Measurements from ENCODE around the gene CST6.
"Not testable (repeated sequence)": the region's sequence is repeated elsewhere in the genome, so short reads cannot be mapped to it uniquely, and the experiment has no call there.

CST6 gene

DNA sequence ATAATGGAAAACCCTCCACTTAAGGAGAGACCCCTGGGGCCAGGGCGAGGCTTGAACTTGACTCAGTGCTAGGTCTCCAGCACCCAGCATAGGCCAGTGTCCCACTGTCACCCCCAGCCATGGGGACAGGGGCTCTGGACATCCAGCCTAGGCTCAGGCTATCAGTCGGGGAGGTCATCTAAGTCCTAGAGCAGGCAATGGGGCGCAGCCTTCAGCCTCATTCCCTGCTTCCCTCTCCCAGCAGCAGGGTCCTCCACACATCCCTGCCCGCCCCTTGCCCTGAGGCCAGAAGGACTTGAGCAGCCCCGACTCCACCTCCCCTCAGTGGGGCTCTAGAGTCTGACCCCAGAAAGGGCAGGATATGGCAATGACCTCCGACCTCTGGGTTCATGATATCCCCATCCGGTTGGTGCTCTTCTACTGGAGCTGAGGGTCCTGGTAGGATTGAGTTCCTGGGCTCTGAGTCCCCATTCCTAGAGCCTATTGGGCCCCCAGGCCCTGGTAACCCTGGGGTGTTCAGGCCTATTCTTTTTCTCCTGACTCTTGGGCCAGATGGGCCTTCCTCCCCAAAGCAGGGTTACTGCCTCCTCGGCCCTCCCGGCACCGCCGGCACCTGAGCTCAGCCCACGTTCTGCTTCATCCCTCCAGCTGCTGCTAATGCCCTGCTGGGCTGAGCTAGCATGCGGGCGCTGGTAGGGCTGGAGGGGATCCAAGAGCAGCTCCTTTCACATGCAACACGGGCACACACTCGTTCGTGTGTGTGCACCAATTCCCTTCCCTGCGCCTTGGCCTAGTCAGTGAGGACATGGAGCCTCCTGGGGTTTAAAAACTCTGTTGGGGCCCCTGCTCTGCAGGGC lies 4.4 kb downstream of the CST6 start:
- DNase-seq, result no peak

DNA sequence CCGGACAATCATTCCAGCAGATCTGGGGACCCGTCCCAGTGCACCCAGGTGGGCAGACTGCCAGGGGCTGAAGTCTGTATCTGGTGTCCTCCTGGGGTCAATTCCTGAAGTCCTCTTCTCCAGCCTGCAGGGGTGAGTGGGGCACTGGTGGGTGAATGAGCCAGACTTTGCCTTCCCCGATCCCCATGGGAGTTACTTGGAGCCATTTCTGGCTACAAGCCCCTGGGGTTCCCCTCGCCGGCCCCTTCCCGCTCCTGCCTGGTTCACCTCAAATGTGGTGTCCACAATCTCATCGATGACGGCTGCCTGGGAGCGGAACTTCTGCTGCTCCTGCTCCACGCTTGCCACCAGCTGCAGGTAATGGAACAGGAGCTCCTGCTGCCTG lies 5.0 kb downstream of the CST6 start:
- DNase-seq, result no peak

DNA sequence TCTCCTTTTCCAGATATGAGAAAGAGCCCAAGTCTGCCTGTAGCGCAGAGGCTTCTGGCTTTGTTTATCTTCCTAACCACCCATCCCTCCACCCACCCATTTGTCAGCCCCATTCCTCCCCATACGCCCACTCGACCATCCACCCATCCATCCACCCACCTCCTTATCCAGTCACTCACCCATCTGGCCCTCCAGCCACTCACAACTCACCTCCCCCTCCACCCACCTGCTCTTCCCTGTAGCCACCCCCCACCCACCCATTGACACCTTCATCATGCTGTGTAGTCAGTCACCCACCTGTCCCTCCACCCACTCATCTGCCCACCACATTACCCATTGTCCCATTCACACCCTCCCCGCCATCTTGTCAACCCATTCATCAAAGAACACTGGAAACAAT lies 5.5 kb downstream of the CST6 start:
- DNase-seq, result no peak

DNA sequence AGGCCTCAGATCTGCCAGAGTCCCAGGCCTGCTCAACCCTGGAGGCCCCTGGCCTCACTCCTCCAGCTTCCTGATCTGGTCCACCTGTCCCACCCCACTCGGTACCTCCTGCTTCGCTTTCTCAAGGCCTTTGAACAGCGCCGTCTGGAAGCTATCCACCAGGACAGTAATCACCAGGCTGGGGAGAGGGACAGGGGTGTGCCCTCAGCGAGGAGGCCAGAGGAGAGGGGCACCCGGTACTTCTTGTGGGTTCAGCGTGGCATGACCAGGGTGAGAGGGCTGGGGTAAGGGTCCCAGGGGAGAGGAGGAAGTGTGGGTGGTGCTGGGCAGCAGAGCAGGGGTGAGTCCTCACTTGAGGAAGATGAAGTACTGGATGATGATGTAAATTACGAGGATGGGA lies 8.4 kb downstream of the CST6 start:
- no peak for DNase-seq

DNA sequence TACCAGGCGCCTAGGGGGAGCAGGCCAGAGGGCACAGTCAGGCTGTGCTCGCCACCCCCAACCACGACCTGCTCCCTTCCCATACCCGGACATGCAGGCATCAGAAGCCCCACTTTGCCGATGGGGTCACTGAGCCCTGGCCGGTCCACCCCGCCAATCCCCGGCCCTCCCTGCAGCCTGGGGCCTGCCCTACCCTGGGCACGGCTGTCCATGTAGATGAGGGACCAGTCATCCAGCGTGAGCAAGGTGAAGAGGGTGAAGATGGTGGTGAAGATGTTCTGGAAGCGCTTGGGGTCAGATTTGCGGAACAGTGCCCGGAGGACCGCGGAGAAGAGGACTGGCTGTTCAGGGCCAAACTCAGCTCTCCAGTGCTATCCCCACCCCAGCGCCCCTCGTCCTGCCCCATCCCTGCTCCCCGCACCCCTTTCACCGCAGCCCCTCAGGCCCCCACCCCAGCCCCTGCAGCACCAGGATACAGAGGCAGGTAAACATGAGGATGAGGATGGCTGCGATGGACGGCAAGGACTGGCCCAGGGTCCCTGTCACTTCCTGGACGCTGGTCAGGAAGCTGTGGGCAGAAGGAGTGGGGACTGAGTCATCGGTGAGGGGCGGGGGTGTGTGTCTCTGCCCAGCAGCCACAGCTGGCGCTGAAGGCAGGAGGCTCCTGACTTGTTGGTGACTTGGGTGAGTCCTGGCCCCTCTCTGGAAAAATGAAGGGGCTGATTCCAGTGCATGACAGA lies 9.0 kb downstream of the CST6 start:
- DNase-seq, result peak; percentile 71 to 79

DNA sequence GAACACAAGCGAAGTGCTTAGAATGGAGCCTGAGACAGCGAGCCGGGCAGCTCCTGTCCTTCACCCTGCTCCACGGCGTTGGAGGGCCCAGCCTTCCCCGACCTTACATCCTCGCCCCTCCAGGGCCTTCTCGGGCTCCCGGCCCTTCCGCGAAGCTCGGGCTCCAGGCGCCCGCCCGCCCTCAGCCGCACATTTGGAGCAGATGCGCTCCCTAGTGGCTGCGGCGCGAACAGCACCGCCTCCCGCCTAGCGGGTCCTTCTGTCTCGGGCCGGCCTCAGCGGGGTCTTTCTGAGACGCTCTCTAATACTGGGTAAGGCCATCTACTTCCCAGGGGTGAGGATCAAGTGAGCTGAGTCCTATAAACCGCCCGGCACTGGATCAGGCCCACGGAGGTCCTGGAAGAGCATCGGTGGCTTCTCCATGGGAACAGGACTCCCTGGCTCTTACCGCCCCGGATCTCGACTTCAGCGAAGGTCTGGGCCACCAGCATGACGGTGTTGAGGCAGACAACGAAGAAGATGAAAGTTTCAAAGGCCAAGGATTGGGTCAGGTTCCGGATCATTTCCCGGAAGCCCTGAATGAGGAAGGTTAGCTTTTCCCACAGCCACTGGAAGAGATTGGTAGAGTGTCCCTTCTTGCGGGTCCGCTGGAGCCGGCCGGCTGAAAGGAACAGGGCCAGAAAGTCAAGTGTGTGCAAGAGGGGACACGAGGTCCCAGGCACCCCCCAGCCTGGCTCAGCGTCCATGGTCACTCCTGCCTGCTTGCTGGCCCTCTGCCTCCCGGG lies 10.8 kb downstream of the CST6 start:
- peak; percentile 35 to 92 for DNase-seq

DNA sequence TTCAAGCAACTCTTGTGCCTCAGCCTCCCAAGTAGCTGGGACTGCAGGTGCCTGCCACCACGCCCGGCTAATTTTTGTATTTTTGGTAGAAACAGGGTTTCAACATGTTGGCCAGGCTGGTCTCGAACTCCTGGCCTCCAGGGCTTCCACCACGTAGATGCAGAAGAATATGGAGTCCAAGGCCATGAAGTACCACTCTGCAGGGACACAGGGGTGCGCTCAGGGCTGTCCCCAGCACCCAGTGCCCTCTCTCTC lies 11.3 kb downstream of the CST6 start:
- not testable (repeated sequence) for DNase-seq

DNA sequence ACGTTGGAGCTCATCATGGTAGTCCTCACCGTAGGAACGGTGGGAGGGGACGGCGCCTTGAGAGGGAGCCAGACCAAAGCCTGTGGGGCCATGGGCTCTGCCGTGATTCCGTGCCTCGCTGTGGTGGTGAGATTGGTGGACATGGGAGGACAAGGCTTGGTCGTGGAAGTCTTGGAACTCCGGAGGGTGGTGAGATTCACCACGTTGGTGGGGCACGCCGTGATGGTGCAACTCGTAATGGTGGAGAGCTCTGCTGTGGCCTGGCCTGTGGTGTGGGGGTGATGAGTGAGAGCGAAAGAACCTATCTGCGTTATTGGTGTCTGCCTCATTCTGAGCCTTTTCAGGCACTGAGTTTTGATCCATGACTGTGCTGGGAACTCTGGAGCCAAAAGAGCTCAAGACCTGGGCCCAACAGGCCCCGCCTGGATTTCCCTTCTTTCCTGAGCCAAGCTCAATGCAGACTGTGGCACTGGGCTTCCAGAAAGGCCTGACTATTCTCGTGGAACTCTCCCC lies 14.3 kb downstream of the CST6 start, which contains the start of gene CATSPER1:
Gene CATSPER1 (minus strand): TSS at position 463 of the 513 bp plus-strand sequence. CDS start 100 bp downstream, at position 363.
- no peak for DNase-seq

DNA sequence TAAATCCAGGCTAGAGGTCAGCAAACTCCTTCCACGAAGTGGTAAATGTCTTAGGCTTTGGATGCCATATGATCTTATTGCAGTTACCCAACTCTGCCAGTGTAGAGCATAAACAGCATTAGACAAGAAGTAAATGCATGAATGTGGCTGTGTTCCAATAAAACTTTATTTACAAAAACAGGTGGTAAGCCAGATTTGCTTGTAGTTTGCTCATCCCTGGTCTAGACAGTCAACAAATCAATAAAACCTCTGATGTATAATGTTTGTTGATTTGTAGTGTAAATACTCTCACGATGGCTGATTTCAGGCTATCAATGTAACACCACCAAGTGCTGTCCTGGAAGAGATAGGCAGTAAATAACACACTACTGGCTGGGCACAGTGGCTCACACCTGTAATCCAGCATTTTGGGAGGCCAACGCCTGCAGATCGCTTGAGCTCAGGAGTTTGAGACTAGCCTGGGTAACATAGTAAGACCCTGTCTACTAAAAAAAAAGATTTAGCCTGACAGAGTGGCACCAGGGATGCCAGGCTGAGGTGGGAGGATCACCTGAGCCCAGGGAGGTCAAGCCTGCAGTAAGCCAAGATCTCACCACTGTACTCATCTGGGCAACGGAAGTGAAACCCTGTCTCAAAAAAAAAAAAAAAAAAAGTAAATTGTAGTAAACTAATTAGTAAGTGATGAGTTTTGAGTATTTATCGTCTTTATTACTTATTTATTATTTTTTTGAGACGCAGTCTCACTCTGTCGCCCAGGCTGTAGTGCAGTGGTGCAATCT lies 21.3 kb downstream of the CST6 start:
- no peak for DNase-seq

DNA sequence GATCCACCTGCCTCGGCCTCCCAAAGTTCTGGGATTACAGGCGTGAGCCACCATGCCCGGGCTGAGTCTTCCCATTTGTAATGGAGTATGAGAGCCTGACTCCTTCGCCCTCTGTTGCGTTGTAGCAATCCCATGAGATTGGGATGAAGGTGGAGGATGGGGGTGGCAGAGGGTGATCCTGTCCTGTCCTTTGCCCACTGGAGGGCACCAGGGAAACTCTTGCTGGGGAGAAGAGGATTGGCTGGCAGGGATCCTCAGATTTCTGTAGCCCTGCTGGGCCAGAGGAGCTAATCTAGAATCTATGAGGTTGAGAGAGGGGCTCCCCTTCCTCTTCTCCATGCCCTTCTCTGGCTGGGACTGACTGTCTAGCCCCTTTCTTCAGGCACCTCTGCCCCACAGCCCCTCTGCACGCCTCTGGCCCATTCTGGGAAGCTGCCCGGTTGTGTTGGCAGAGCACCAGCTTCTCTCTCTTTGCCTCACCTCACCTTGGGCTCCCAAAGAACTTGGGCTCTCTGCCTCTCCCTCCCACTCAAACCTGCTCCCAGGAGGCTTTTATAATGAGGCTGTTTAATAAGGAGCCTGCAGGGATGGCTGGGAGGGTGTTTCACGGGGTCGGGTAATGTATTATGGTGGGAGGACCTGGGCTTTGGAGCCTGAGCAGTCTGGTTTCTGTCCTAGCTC lies 24.0 kb downstream of the CST6 start:
- no peak for DNase-seq

DNA sequence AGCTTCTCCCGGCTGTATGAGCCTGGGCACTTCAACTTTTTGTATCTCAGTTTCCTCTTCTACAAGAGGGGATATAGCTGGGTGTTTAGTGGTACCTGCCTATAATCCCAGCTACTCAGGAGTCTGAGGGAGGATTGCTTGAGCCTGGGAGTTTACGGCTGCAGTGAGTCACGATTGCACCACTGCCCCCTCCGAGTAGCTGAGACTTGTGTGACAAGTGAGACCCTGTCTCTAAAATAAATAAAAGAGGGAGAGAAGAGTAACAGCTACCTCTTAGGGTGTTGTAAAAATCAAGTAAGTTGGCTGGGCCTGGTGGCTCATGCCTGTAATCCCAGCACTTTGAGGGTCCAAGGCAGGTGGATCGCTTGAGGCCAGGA lies 24.5 kb downstream of the CST6 start:
- DNase-seq, result no peak

DNA sequence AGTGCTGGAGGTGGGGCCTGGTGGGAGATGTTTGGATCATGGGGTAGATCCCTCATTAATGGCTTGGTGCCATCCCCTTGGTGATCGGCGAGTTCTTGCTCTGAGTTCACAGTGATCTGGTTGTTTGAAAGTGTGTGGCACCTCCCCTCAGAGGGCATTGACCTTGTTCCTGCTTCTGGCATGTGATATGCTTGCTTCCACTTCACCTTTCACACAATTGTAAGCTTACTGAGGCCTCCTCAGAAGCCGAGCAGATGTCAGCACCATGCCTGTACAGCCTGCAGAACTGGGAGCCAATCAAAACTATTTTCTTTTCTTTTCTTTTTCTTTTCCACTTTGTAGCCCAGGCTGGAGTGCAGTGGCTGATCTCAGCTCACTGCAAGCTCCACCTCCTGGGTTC lies 25.5 kb downstream of the CST6 start:
- DNase-seq, result no peak

DNA sequence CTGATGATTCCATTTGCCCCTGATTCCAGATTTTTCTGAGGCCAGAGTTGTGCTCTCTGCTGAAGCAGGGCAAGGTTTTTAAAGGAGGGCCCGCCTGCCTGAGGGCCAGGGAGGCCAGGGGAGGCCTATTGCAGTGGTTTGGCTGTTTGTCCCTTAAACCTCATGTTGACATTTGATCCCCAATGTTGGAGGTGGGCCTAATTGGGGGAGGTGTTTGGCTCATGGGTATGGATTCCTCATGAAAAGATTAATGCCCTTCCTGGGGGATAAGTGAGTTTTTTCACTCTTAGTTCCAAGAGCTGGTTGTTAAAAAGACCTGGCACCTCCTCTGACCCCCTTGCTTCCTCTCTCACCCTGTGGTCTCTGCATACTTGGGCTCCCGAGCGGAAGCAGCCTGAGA lies 28.0 kb downstream of the CST6 start:
- no peak for DNase-seq

DNA sequence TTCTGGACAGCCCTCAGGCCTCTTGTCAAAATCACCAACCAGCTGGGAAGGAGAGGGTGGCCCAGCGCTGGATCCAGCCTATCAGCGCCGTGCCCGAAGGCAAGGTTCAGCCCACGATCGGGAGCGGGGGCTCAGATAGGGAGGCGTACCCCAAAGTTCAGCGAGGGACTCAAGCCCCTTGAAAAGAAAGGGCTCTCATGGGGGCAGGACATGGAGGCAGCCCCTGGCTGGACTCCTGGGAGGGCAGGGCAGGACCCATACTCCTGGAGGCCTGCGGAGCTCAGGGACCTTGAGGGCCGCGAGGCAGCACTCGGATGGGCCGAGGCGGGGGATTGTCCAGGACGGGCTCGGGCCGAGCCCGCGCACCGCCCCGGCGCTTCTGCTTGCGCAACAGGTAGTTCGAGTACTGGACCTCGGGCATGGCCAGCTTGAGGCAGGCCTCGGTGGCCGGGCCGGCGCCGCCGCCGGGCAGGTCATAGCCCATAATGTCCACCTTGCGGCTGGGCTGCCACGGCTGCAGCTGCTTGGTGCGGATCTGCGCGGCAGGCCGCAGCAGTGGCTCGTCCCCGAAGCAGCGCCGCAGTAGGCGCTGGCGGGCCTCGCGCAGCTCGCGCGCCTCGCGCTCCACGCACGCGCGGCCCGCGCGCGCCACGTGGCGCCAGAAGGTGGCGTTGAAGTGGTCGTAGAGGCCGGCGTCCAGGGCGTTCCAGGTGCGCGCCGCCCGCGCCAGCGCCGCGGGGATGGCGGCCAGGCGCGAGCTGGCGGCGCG lies 30.6 kb downstream of the CST6 start:
- no peak for DNase-seq

DNA sequence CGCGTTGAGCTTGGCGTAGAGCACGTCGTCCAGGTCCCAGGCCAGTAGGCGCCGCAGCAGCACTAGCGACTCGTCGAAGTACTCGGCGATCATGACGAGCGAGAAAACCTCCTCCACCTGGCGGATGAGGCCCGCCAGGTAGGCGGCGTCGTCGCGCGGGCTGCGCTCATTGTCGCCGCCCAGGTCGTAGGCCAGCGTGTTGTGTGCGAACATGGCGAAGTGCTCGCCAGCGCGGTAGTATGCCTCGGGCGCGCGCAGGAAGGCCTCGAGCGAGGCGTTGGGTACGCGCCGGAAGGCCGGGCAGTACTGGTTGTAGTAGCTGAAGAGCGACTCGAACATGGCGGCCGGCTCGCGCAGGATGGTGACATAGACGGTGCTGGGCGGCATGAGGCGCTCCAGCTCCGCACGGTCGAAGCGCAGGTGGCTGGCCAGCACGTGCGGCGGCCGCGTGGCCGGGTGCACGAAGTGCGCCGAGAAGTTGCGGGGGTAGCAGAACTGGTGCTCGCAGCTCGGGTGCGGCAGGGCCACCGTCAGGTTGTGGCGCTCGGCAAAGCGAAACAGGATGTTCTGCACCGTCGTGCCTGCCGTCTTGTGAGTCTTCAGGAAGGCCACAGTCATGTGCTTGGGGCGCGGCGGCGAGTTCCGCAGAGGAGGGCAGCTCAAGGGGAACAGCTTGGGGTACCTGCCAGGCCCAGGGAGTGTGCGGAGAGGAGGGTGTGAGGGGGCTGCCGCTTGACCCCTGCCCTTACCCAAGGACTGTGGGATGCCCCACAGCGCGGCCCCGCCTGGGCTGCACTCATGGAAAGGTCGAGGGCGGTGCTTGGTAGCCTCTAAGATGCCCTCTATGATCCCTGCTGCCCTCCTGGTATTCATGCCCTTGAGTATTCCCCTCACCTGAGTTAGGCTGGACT lies 31.4 kb downstream of the CST6 start:
- DNase-seq, result no peak

DNA sequence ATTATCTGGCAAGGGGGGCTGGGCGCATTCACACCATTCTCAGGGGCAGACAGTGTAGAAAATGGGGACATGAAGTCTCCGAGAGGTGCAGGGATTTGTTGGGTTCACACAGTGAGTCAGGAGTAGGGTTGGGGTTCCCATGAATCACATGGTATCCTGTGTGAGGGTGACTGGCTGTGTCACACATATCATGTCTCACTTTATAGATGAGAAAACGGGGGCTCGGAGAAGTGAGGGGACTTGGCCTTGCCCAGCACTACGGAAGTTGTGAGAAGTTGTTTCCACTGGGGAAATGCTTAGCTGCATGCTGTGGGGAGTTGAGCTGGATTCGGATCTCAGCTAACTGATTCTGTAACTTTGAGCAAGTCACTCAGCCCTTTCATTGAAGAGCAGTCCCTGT lies 32.9 kb downstream of the CST6 start:
- peak in 1 of 2 donors; percentile 17 for DNase-seq

DNA sequence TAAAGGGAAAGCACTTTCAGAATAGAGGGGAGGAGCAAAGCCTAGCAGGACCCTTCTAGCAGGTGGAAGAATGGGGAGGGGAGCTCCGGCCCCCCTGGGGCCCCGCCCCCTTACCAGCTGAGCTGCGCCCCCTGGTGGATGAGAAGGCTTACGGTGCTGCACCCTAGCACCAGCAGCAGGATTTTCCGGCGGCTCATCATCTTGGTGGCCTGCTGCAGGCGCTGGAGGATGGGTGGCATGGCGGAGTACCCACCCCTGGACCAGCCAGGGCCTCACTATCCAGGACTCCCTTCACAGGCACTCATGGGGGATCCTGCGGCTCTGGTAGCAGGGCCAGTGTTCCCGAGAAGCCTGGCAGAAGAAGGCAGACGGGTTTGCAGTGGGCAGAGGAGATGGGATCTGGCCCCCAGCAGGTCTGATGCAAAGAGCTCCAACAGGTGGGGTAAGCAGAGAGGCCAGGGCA lies 33.4 kb downstream of the CST6 start:
- peak; percentile 54 to 84 for DNase-seq

DNA sequence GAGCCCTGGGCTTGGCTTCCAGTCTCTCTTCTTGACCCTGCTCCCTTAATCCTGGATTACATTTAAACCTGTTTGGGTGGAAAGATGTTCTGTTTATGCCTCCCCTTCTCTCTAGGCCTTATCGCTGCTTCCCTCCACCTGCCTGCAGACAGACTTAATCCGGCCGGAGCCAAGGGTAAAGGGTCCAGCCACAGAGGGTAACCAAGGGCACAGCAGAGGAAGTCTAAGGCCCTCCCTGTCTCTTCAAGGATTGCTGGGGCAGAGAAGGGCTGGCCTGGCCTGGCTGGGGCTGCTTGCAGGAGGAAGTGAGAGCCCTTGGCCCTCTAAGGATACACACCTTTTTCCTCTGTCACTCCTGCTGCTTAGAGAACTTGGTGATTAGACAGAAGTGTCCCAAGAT lies 35.1 kb downstream of the CST6 start:
- DNase-seq, result no peak

DNA sequence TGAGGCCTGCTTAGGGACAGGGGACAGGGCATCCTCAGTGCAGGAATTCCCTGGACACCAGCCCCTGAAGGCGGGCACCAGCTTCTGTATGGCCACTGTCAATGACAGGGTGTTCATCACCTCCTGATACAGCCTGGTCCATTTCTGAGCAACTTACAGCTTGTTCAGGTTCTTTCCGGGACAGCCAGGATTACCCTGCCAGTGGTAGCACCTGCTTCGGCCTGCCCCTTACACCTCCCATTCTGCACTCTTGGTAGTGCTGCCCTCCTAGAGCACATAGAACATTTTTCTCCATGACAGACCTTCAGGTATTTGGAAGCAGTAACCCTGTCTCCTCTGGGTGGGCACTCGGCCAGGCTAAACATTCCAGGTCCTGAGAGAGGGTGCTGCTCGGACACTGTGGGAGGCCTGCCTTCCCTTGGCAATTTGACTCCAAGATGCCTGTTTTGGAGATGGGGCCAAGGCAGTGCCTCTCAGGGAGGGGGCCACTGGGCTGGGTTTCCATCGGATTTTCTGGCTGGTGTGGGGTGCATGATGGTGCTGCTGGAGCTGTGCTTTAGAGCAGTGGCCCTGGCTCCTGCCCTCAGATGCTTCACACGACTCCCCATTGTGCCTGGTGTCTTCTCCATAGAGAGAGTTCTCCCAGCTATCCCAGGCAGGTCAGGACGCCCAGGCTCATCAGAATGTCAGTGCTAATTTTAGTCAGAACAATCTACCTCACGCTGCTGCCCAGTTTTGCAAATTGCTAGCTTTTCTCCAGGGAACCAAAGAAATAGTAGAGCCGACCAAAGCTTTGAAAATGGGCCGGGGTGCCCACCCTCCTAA lies 35.9 kb downstream of the CST6 start:
- DNase-seq, result no peak

Data from inflammatory macrophage treated with lipopolysaccharide for 1 hour (primary cell).